ENCODE data around the gene ZNF408.

Gene ZNF408

DNA sequence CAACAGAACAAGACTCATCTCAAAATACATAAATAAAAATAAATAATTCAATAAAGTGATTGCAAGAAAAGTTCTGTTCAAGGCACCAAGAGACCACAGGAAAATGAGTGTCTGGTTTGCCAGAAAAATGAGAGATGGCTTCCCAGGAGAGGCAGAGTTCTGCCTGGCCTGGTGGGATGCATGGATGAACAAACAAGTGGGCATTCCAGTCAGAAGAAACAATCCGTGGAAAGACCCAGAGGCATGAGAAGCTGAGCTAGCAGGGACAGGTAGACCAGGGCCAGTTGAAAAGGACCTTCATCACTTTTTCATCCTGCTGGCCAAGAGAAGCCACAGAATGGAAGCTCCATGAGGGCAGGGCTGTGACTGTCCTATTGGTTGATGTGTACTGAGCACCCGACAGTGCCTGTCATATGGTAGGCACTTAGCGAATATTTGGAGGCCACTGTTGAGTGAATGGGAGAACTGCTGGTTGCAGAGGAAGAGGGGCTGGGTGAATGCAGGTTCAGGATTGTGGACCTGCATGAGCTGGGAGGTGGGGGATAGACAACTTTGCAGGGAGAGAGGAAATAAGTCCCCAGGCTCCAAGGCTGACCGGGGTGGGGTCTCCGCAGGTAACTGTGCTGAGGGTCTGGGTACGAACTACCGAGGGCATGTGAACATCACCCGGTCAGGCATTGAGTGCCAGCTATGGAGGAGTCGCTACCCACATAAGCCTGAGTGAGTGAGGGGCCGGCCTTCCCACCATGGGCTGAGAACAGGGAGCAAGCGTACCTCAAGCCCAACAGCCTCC lies 21.9 kb downstream of the ZNF408 start:
- H3K9me2 ChIP-seq (replicated peaks; ENCODE audit: insufficient read depth, low read length): no peaks in the 10 kb centered on the region
- no peaks in the 10 kb centered on the region for H3K9me3 ChIP-seq (ENCODE audit: insufficient read depth, low read length)
- H3K9ac ChIP-seq (ENCODE audit: low read length): no peak overlapping the region
- H3K27me3 ChIP-seq (ENCODE audit: low read length): no peaks in the 10 kb centered on the region
- H3F3A ChIP-seq (ENCODE audit: insufficient read depth): no peaks in the 10 kb centered on the region
- no peaks in the 10 kb centered on the region for H3K36me3 ChIP-seq (ENCODE audit: low read length)
- no peak overlapping the region for H3K4me3 ChIP-seq (ENCODE audit: insufficient read depth, low read length, poor library complexity, severe bottlenecking)
- no peak overlapping the region for H3K4me2 ChIP-seq (ENCODE audit: low read depth, low read length, poor library complexity, severe bottlenecking)
- no peaks in the 10 kb centered on the region for H3K79me2 ChIP-seq (ENCODE audit: insufficient read depth, low read length)
- H4K20me1 ChIP-seq (ENCODE audit: low read depth, low read length): no peaks in the 10 kb centered on the region
- H3K27ac ChIP-seq (ENCODE audit: low read depth, low read length): no peak overlapping the region
- H2AFZ ChIP-seq (ENCODE audit: low read depth, low read length, severe bottlenecking): no peak overlapping the region
- no peak for TF ChIP-seq EZH2phosphoT487 (conservative IDR thresholded peaks at IDR 0.05; ENCODE audit: low read length)
- TF ChIP-seq, protein P1, sequence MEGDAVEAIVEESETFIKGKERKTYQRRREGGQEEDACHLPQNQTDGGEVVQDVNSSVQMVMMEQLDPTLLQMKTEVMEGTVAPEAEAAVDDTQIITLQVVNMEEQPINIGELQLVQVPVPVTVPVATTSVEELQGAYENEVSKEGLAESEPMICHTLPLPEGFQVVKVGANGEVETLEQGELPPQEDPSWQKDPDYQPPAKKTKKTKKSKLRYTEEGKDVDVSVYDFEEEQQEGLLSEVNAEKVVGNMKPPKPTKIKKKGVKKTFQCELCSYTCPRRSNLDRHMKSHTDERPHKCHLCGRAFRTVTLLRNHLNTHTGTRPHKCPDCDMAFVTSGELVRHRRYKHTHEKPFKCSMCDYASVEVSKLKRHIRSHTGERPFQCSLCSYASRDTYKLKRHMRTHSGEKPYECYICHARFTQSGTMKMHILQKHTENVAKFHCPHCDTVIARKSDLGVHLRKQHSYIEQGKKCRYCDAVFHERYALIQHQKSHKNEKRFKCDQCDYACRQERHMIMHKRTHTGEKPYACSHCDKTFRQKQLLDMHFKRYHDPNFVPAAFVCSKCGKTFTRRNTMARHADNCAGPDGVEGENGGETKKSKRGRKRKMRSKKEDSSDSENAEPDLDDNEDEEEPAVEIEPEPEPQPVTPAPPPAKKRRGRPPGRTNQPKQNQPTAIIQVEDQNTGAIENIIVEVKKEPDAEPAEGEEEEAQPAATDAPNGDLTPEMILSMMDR (IDR thresholded peaks at IDR 0.05; ENCODE audit: insufficient read depth, low read length, poor library complexity, severe bottlenecking): no peak

- Histone ChIP-seq H4K20me1 (ENCODE audit: low read depth, low read length) (no peaks in the 10 kb centered on the region), H3K9me2 (replicated peaks; ENCODE audit: insufficient read depth, low read length) (no peaks in the 10 kb centered on the region), H2AFZ (ENCODE audit: low read depth, low read length, severe bottlenecking) (no peak overlapping the region), H3K27me3 (ENCODE audit: low read length) (no peaks in the 10 kb centered on the region), H3K79me2 (ENCODE audit: insufficient read depth, low read length) (no peaks in the 10 kb centered on the region), H3K36me3 (ENCODE audit: low read length) (no peaks in the 10 kb centered on the region), H3F3A (ENCODE audit: insufficient read depth) (no peaks in the 10 kb centered on the region), H3K9ac (ENCODE audit: low read length) (no peak overlapping the region), H3K4me2 (ENCODE audit: low read depth, low read length, poor library complexity, severe bottlenecking) (no peak overlapping the region), H3K9me3 (ENCODE audit: insufficient read depth, low read length) (no peaks in the 10 kb centered on the region), H3K4me3 (ENCODE audit: insufficient read depth, low read length, poor library complexity, severe bottlenecking) (no peak overlapping the region), H3K27ac (ENCODE audit: low read depth, low read length) (no peak overlapping the region)
- no peak for TF ChIP-seq EZH2phosphoT487 (conservative IDR thresholded peaks at IDR 0.05; ENCODE audit: low read length)
- TF ChIP-seq, protein P1 (IDR thresholded peaks at IDR 0.05; ENCODE audit: insufficient read depth, low read length, poor library complexity, severe bottlenecking): no peak
Observed at GRCh38 chr11:46723359-46723680, 22.5 kb downstream of the ZNF408 start.

DNA sequence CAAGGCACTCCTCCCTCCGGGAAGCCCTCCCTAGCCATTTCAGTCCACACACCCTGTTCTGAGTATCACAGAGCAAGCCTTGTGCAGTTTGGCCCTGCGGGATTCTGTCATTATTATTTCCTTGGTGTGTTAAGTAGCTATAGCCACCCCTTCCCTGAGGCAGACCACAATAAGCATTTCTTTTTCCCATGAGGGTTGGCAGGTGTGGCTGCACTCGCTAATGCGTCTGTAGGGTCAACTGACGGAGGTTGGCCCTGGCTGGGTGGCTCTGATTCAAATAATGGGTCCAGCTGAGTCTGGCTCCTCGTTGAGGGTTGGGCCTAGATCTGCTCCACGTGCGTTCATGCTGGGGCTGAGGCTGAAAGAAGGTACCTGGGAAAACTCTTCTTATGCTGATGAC lies 23.3 kb downstream of the ZNF408 start:
- Histone ChIP-seq H3K36me3 (ENCODE audit: low read length) (no peaks in the 10 kb centered on the region), H3K4me3 (ENCODE audit: insufficient read depth, low read length, poor library complexity, severe bottlenecking) (no peak overlapping the region), H3F3A (ENCODE audit: insufficient read depth) (no peaks in the 10 kb centered on the region), H3K27ac (ENCODE audit: low read depth, low read length) (no peak overlapping the region), H3K9me2 (replicated peaks; ENCODE audit: insufficient read depth, low read length) (no peaks in the 10 kb centered on the region), H3K9ac (ENCODE audit: low read length) (no peak overlapping the region), H2AFZ (ENCODE audit: low read depth, low read length, severe bottlenecking) (no peak overlapping the region), H3K79me2 (ENCODE audit: insufficient read depth, low read length) (no peaks in the 10 kb centered on the region), H3K27me3 (ENCODE audit: low read length) (no peaks in the 10 kb centered on the region), H4K20me1 (ENCODE audit: low read depth, low read length) (no peaks in the 10 kb centered on the region), H3K4me2 (ENCODE audit: low read depth, low read length, poor library complexity, severe bottlenecking) (no peak overlapping the region), H3K9me3 (ENCODE audit: insufficient read depth, low read length) (no peaks in the 10 kb centered on the region)
- no peak for TF ChIP-seq EZH2phosphoT487 (conservative IDR thresholded peaks at IDR 0.05; ENCODE audit: low read length)
- TF ChIP-seq, protein P1 (IDR thresholded peaks at IDR 0.05; ENCODE audit: insufficient read depth, low read length, poor library complexity, severe bottlenecking): no peak

Measured in SU-DHL-6 (cell line).